ENCODE data around the gene ANO1.

DNA sequence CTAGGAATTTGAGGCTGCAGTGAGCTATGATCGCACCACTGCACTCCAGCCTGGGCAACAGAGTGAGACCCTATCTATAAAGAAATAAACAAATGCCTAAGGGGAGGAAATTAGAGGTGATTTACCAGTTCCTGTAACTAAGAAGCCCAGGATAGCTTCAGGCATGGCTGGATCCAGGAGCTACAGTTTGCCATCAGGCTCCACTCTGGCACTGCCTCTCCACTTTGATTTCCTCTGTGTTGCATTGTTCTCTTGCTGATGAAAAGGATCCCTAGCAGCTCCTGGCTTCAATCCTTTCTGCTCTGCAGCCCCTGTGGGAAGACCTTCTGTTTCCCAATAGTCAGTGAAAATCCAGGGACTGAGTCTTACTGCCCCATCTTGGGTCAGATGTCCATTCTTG is 104.9 kb downstream of the ANO1 start:
- TF ChIP-seq, protein P1, sequence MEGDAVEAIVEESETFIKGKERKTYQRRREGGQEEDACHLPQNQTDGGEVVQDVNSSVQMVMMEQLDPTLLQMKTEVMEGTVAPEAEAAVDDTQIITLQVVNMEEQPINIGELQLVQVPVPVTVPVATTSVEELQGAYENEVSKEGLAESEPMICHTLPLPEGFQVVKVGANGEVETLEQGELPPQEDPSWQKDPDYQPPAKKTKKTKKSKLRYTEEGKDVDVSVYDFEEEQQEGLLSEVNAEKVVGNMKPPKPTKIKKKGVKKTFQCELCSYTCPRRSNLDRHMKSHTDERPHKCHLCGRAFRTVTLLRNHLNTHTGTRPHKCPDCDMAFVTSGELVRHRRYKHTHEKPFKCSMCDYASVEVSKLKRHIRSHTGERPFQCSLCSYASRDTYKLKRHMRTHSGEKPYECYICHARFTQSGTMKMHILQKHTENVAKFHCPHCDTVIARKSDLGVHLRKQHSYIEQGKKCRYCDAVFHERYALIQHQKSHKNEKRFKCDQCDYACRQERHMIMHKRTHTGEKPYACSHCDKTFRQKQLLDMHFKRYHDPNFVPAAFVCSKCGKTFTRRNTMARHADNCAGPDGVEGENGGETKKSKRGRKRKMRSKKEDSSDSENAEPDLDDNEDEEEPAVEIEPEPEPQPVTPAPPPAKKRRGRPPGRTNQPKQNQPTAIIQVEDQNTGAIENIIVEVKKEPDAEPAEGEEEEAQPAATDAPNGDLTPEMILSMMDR (IDR thresholded peaks at IDR 0.05) = no peak
- TF ChIP-seq POLR2A (IDR thresholded peaks at IDR 0.05) = no peak
